B cell (primary cell): ENCODE results near the gene PARD3. TPM values are rescaled to one million over a fixed set of nuclear protein-coding genes. Genes with fewer than 3 reads are reported as not detected.

Experiments used
- ATAC-seq: fragments of 200-7000 bp; cut with Tn5 transposase; one replicate; pipeline ENCODE4 v1.10.0; 2021; ENCODE audit warnings: low read depth, mild to moderate bottlenecking, moderate number of reproducible peaks, moderate library complexity
- CTCF ChIA-PET: fragments of 350-600 bp; sonication (Branson Sonifier 250); formaldehyde crosslinking; loops from one replicate; lab custom pipeline; 2021; ENCODE audit warnings: antibody characterized with exemption, inconsistent platforms; lab: Charles Lee
- POLR2A ChIA-PET: fragments of 350-600 bp; sonication (Branson Sonifier 250); formaldehyde crosslinking; loops from one replicate; lab custom pipeline; 2021; ENCODE audit warnings: antibody characterized with exemption; lab: Charles Lee
- DNase-seq: peaks from one replicate; pipeline ENCODE4 v3.0.0; 2013
- H2AFZ ChIP-seq: 2 replicates; pipeline ENCODE4 v1.6.1; 2012; ENCODE audit warnings: mild to moderate bottlenecking, low read depth, low read length; ENCODE audit not compliant: insufficient read depth, poor library complexity, severe bottlenecking
- H3K27ac ChIP-seq, 2 donors: 1 replicate in 1 of 2; 2 replicates in 1 of 2; pipeline ENCODE4 v1.5.1; 2012 to 2013; ENCODE audit warnings: low read length in 2 of 2, mild to moderate bottlenecking in 2 of 2, moderate library complexity in 1 of 2
- H3K27me3 ChIP-seq, 4 experiments: fragments of 200-600 bp in 1 of 4; sonication (generic) in 1 of 4; replicated peaks in 1 of 4; 1 replicate in 2 of 4; 2 replicates in 2 of 4; pipeline versions ENCODE4 v1.6.1 to v1.7.0; 2013 to 2016; ENCODE audit warnings: low read length in 3 of 4, mild to moderate bottlenecking in 2 of 4, mixed read lengths in 1 of 4, moderate library complexity in 1 of 4; ENCODE audit not compliant: insufficient read depth in 4 of 4, control insufficient read depth in 3 of 4; ENCODE audit errors: control extremely low read depth in 1 of 4
- H3K36me3 ChIP-seq, 2 experiments: replicated peaks in 1 of 2; 1 replicate in 1 of 2; 2 replicates in 1 of 2; pipeline versions ENCODE4 v1.6.1 to v1.7.1; 2013; ENCODE audit warnings: low read length in 1 of 2; ENCODE audit not compliant: insufficient read depth in 2 of 2, control insufficient read depth in 1 of 2; ENCODE audit errors: control extremely low read depth in 1 of 2, extremely low read depth in 1 of 2
- H3K4me1 ChIP-seq, 2 donors: fragments of 200-600 bp in 1 of 2; sonication (generic) in 1 of 2; 1 replicate in 1 of 2; 2 replicates in 1 of 2; pipeline versions ENCODE4 v1.5.1 to v1.6.1; 2013 to 2017; ENCODE audit warnings: low read length in 2 of 2; ENCODE audit not compliant: control insufficient read depth in 2 of 2, insufficient read depth in 2 of 2
- H3K4me2 ChIP-seq: replicated peaks from 2 replicates; pipeline ENCODE3; 2012; ENCODE audit warnings: mild to moderate bottlenecking, low read depth, low read length; ENCODE audit not compliant: poor library complexity, severe bottlenecking
- H3K4me3 ChIP-seq, 5 experiments: fragments of 200-600 bp in 1 of 5; sonication (generic) in 1 of 5; 1 replicate in 3 of 5; 2 replicates in 2 of 5; pipeline versions ENCODE4 v1.5.1 to v1.7.0; 2011 to 2016; ENCODE audit warnings: low read length in 4 of 5, mild to moderate bottlenecking in 4 of 5, low read depth in 2 of 5, control low read depth in 1 of 5, moderate library complexity in 1 of 5; ENCODE audit not compliant: insufficient read depth in 1 of 5; ENCODE audit errors: control extremely low read depth in 1 of 5, extremely low read depth in 1 of 5
- H3K79me2 ChIP-seq: fragments of 200-600 bp; sonication (generic); one replicate; pipeline ENCODE4 v1.6.0; 2016; ENCODE audit warnings: low read length; ENCODE audit not compliant: control insufficient read depth, insufficient read depth
- H3K9ac ChIP-seq: fragments of 200-600 bp; sonication (generic); 2 replicates; pipeline ENCODE4 v1.6.1; 2017; ENCODE audit warnings: mild to moderate bottlenecking, low read length, moderate library complexity
- H3K9me3 ChIP-seq, 3 donors: one replicate each; pipeline versions ENCODE4 v1.6.1 to v1.7.1; 2013; ENCODE audit warnings: low read length in 2 of 3; ENCODE audit not compliant: control insufficient read depth in 2 of 3, insufficient read depth in 1 of 3; ENCODE audit errors: control extremely low read depth in 1 of 3
- H4K20me1 ChIP-seq: 2 replicates; pipeline ENCODE4 v1.6.0; 2012; ENCODE audit warnings: mild to moderate bottlenecking, low read length; ENCODE audit not compliant: insufficient read depth, control insufficient read depth, poor library complexity, severe bottlenecking
- H3K27ac Mint-ChIP-seq: one replicate; pipeline ENCODE4 v1.8.0; 2021; ENCODE audit warnings: mixed read lengths
- H3K27me3 Mint-ChIP-seq: one replicate; pipeline ENCODE4 v1.8.0; 2021; ENCODE audit warnings: mixed read lengths
- H3K4me1 Mint-ChIP-seq: one replicate; pipeline ENCODE4 v1.8.0; 2021; ENCODE audit warnings: mixed read lengths
- H3K4me3 Mint-ChIP-seq: one replicate; pipeline ENCODE4 v1.8.0; 2021; ENCODE audit warnings: mixed read lengths
- H3K9me3 Mint-ChIP-seq: one replicate; pipeline ENCODE4 v1.8.0; 2022; ENCODE audit warnings: mixed read lengths; ENCODE audit not compliant: insufficient read depth
- CTCF ChIP-seq: fragments of 200-600 bp; IDR thresholded peaks from one replicate; pipeline ENCODE4 v1.8.0; 2022; ENCODE audit warnings: antibody characterized with exemption, mild to moderate bottlenecking
- EZH2 ChIP-seq: IDR thresholded peaks from 2 replicates; pipeline ENCODE4 v1.6.1; 2012; ENCODE audit warnings: borderline replicate concordance, low read depth, mild to moderate bottlenecking, moderate library complexity, low read length; ENCODE audit not compliant: insufficient read depth, poor library complexity, severe bottlenecking
- WGBS: methylation state at CpG from one replicate; pipeline ENCODE4 v1.1.5; 2013; ENCODE audit warnings: missing lambda C conversion rate; ENCODE audit not compliant: insufficient coverage; 5-methylcytosine and 5-hydroxymethylcytosine counted together
- intact Hi-C: fragments of 100-400 bp; cut with micrococcal nuclease; formaldehyde crosslinking; loops from one replicate; pipeline ENCODE4 v1.10.0; 2022
- polyA plus RNA-seq: library from polyadenylated mRNA; depleted of rRNA; stranded (reverse); fragments of >200 nt; gene quantifications from 2 replicates; pipeline ENCODE4 v1.2.3, GENCODE V29; 2012
- total RNA-seq, 2 donors: library from RNA; stranded (reverse); fragments of 120-200 nt in 1 of 2; gene quantifications; 1 replicate in 1 of 2; 2 replicates in 1 of 2; pipeline versions ENCODE4 v1.2.3 to v1.2.4, GENCODE V29; 2013 to 2022

Gene PARD3
- total and polyA plus RNA-seq, 2 donors (not counting 1 experiment from before 2014, with no cell fraction given) = not detected

- no peaks in the 10 kb centered on the region for H3K27me3 Mint-ChIP-seq
- H2AFZ ChIP-seq = no peak overlapping the region
- no peaks in the 10 kb centered on the region for H4K20me1 ChIP-seq
- no peak for DNase-seq
- H3K4me1 ChIP-seq = no peaks in the 10 kb centered on the region
- no peak overlapping the region for H3K27ac Mint-ChIP-seq
- H3K27me3 ChIP-seq = no peaks in the 10 kb centered on the region
- no peak overlapping the region for H3K4me2 ChIP-seq
- H3K9ac ChIP-seq = no peak overlapping the region
- POLR2A ChIA-PET = no interaction called here
- ATAC-seq = no peak
- no peaks in the 10 kb centered on the region for H3K9me3 ChIP-seq
- no peak overlapping the region for H3K27ac ChIP-seq
- no peaks in the 10 kb centered on the region for H3K36me3 ChIP-seq
- no peaks in the 10 kb centered on the region for H3K9me3 Mint-ChIP-seq
- no CpG with 5 or more reads among the region's 3 CpGs for WGBS
- no peak overlapping the region for H3K4me3 Mint-ChIP-seq
- no peaks in the 10 kb centered on the region for H3K4me1 Mint-ChIP-seq
- TF ChIP-seq EZH2 = no peak
- no peak for TF ChIP-seq CTCF
- intact Hi-C loops = no loop called here
- CTCF ChIA-PET = no interaction called here
- H3K79me2 ChIP-seq = no peaks in the 10 kb centered on the region
- no peak overlapping the region for H3K4me3 ChIP-seq
Measured at GRCh38 chr10:34281661-34282582, 533.2 kb downstream of the PARD3 start.
